GM06990 (cell line): ENCODE measurements around the gene CD320.
"Not testable (repeated sequence)": the region's sequence is repeated elsewhere in the genome, so short reads cannot be mapped to it uniquely, and the experiment has no call there.

Experiments used
- DNase-seq: peaks from one replicate; pipeline ENCODE4 v3.0.0-alpha.2; 2011; ENCODE audit not compliant: insufficient read length; ENCODE audit errors: extremely low read depth
- H3K27me3 ChIP-seq: replicated peaks from 2 replicates; pipeline ENCODE4 v1.6.0; 2011; ENCODE audit warnings: low read length; ENCODE audit not compliant: control insufficient read depth, insufficient read depth
- H3K36me3 ChIP-seq: 2 replicates; pipeline ENCODE4 v1.5.1; 2011; ENCODE audit warnings: low read length; ENCODE audit not compliant: control insufficient read depth, insufficient read depth
- H3K4me3 ChIP-seq: replicated peaks from 2 replicates; pipeline ENCODE4 v1.5.1; 2011; ENCODE audit warnings: low read depth, mild to moderate bottlenecking, control low read depth, low read length
- CTCF ChIP-seq: IDR thresholded peaks from 2 replicates; pipeline ENCODE4 v1.5.1; 2011; ENCODE audit warnings: low read length, control low read depth, mild to moderate bottlenecking, inconsistent platforms; ENCODE audit not compliant: insufficient read depth, poor library complexity, severe bottlenecking

Gene CD320

GRCh38 chr19:8320564-8321066 is 12.5 kb upstream of the CD320 start:
- no peak for DNase-seq
- Histone ChIP-seq H3K36me3 (peaks cover 15% of the 10 kb centered on the region), H3K4me3 (peak overlapping the region; percentile 94), H3K27me3 (no peaks in the 10 kb centered on the region)
- no peak for TF ChIP-seq CTCF

- H3K4me3 ChIP-seq = peak overlapping the region; percentile 94
- no peak for DNase-seq
- TF ChIP-seq CTCF = no peak
- H3K36me3 ChIP-seq = peaks cover 18% of the 10 kb centered on the region
- H3K27me3 ChIP-seq = no peaks in the 10 kb centered on the region
These were observed 11.8 kb upstream of the CD320 start for GRCh38 chr19:8319807-8320520.

- not testable (repeated sequence) for H3K27me3 ChIP-seq, H3K4me3 ChIP-seq, DNase-seq
- peaks cover 18% of the 10 kb centered on the region for H3K36me3 ChIP-seq
These were observed 10.7 kb upstream of the CD320 start for GRCh38 chr19:8318835-8319234.

- Histone ChIP-seq H3K4me3 (no peak overlapping the region), H3K27me3 (no peaks in the 10 kb centered on the region), H3K36me3 (peaks cover 24% of the 10 kb centered on the region)
- no peak for TF ChIP-seq CTCF
- no peak for DNase-seq
These were observed 8.4 kb upstream of the CD320 start for GRCh38 chr19:8316351-8317125.

- DNase-seq, H3K27me3 ChIP-seq, H3K4me3 ChIP-seq: not testable (repeated sequence)
- H3K36me3 ChIP-seq = peaks cover 26% of the 10 kb centered on the region
These were observed 7.0 kb upstream of the CD320 start for GRCh38 chr19:8314981-8315640.

- Histone ChIP-seq H3K4me3 (no peak overlapping the region), H3K27me3 (no peaks in the 10 kb centered on the region), H3K36me3 (peaks cover 31% of the 10 kb centered on the region)
- DNase-seq = no peak
- no peak for TF ChIP-seq CTCF
These were observed 3.5 kb upstream of the CD320 start for GRCh38 chr19:8311461-8312260.
